NCI-H345 (cell line): ENCODE measurements around the gene CDC42BPA.
A peak's percentile ranks its signal among the peaks of the same experiment; 100 is the strongest.

Source experiments
- DNase-seq: peaks from one replicate; lab custom pipeline; 2025; lab: John Stamatoyannopoulos, UW

CDC42BPA gene

GRCh38 chr1:227335242-227336020 is 17.1 kb upstream of the CDC42BPA start:
- DNase-seq = no peak

GRCh38 chr1:227333423-227333822 is 15.1 kb upstream of the CDC42BPA start:
- DNase-seq = no peak

DNA sequence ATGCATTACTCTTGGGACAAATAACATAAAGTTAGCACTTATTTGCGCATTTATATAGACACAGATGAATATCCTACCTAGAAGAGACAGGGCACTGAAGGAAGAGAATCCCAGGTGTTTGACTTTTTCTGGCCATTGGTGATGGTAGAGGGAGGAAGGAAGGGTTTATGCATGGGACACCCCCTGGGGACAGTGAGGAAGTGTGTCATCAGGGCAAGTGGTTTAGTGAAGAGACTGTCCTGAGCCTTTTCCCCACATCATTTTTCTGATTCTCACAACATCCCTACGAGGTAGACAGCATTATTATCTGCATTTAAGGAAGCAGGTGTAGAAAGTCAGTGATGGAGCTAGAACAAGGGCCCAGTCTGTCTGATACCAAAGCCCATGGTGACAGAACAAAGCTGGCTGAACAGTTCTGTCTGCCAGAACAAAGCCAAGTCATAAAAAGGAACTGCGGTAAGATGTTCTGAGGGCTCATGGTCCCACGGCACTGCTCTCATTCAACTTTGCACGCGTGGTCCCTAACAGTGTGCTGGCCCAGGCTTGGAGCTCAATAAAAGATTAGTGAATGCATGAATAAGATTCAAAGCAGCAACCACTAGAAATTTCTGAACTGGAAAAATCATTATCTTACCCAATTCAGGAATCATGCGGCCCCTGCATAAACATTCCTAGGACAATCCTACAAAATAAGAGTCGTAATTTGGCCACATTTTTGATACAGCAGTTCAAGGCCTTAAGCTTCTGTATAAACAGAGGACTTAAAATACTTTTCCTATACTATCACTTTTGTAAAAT is 12.2 kb upstream of the CDC42BPA start:
- no peak for DNase-seq

- no peak for DNase-seq
These were observed 10.2 kb upstream of the CDC42BPA start for GRCh38 chr1:227328405-227329019.

DNA sequence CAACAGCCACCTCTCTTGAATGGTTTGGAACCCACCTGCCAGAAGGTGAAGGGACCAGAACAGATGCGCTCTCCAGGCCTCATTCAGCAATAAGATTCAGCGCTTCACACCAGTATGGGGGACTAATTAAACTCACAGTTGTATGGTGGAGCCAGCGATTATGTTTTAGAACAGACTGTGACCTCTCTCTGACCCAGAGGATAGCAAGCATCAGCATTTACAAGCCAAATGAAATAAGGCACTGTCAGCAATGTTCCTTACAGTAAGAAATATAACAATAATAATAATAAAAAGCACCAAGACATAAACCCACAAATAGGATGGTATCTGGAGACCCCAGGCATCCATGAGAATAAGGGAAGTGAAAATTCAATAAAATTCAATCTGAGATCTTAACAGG is 6.9 kb upstream of the CDC42BPA start:
- DNase-seq = no peak

DNA sequence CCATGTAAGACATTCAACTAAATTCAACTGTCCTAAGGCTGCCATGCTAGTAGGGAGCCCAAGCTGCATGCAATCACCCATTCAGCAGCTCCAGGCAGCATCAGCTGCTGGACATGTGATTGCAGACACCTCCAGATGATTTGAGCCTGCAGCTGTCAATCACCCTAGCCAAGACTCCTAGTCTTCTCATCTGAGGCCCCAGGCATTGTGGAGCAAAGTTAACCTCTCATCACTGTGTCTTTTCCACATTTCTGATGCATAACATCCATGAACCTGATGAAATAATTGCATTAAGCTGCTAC is 5.6 kb upstream of the CDC42BPA start:
- DNase-seq = no peak

DNA sequence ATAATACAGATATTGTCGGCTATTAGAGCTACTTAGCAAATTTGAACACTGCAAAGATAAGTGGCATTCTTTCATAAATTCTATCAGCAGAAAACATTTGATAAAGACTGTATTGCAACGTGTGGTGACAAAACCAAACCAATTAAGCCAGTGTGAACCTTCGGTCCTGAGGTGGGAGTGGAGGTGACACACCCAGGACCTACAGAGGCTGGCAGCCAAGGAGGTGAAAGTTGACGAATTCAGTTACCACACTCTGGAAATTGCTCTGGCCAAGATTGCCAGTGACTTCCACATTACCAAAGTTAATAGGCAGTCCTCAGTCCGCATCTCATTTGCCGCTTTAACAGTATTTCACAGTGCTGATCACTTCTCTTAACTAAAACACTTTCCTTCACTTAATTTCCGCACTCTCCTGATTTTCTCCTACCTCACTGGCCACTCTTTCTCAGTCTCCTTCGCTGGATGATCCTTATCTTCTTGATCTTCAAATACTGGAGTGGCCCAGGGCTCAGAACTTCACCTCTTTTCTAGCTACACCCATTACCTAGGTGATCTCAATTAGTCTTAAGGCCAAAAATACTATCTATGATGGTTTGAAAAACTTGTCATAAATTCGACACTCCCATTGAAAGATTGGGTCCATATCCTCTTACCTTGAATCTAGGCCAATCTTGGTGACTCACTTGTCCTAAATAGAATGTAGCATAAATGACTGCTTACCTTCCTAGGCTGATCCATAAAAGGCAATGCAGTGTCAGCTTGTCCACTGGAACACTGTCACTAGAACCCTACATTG is 5.1 kb upstream of the CDC42BPA start:
- no peak for DNase-seq

- no peak for DNase-seq
These were observed 4.1 kb upstream of the CDC42BPA start for GRCh38 chr1:227322376-227322775.

- DNase-seq = no peak
These were observed 2.7 kb upstream of the CDC42BPA start for GRCh38 chr1:227321035-227321434.

DNA sequence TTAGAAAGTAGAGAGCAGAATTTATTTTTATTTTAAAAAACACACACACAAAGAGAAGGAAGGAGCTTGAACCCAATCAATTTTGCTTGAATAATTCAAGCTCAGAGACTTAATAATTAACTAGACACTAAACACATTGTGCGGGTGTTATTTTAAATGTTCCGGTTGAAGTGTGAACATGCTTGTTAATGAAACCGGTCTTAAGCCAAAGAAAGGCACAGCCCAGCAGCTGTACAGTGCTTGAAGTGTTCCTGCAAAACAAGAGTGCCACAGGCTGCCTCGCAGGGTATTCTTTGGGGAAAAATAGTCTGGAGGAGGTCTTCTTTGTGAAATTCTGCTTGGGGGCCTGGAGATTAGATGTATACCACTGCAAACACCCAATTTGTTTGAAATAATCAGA is 2.2 kb upstream of the CDC42BPA start:
- DNase-seq = no peak

DNA sequence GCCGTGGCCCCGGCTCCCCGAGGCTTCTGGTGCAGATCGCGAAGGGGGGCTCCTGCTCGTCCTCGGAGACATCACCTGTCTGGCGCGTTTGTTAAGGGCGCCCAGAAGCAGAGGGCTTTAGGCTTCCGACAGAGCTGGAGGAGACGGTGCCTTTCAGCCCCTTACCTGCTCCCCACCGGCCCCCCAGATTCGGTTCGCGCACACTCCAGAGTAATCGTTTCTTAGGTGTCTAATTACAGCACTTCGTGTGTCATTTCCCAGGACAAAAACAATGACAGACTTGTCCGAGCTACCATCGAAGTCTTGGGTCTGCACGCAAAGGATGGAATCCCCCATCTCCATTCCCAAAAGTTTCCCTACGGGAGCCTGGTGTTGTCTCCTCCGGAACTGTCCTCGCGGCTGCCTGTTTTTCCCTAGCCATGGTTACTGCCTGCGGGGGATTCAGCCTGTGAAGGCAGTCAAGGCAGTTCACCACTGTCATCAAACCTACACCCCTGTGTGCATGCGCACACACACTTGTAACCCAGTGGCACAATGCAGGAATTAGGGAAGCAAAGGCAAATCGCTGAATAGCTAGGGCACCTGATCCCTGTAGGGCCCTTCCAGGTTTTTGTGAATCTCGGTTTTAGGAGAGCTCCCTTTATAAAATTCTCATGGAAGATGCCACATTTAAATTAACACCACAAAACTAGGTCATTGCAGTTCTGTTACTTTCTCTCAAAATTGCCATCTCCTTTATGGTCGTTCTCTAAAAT is 738 bp upstream of the CDC42BPA start:
- DNase-seq = peak; percentile 68

DNA sequence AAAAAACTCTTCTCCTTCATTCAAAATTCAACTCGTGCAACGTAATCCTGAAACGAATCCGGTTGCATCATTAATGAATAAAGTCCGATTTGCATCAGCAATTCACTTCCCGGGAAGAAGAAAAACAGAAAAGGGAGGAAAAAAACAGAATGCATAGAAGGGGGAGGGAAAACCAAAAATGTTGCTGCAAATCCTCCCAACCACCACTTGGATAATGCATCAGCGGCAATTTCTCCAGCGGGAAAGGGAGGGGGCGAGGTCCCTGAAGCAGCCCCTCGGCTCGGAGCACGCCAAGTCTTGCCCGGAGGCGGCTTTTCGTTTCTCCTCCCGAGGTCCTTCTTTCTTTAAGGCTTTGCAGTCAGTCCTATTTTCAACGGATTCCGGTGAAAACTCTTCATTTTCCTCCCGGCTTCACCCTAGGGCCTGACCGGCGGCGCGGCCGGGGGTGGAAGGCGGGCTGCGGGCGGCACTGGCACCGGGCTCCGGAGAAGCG is 723 bp downstream of the CDC42BPA start:
- DNase-seq = peak; percentile 63

DNA sequence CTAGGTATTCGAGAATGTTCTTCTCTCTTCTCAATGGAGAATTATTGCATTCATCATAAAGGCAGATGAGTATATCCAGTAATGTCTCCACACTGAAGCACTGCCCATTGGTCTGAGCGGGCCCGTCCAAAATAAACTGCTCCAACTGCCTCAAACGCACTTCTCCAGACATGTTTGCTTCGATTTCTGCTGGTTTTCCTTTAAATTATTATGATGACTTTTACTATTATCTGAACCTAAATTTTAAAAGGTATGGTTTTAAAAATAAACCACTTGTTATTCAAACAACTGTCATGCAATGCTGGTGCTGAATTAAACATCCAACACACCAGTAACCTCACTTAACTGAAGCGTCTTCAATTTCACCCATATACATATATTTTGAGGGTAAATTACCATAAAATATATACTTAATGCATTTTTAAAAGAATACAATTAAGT is 1.3 kb downstream of the CDC42BPA start:
- no peak for DNase-seq

DNA sequence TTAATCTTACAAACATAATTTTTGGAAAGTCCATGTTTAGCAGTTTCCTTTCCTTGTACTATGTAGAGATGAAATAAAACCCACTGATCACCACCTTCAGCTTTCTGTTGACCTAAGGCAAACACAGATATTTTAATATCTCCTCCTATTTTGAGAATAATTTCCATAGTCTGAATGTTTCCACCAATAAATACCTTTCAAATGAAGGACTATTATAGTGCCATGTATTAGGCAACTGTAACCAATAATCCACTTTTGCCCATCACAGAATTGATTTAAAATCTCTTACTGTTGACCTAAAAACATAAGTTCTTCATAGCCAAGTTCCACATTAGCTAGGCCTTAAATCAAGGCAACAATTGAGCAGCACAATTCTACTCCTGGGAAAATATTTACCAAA is 1.8 kb downstream of the CDC42BPA start:
- no peak for DNase-seq

DNA sequence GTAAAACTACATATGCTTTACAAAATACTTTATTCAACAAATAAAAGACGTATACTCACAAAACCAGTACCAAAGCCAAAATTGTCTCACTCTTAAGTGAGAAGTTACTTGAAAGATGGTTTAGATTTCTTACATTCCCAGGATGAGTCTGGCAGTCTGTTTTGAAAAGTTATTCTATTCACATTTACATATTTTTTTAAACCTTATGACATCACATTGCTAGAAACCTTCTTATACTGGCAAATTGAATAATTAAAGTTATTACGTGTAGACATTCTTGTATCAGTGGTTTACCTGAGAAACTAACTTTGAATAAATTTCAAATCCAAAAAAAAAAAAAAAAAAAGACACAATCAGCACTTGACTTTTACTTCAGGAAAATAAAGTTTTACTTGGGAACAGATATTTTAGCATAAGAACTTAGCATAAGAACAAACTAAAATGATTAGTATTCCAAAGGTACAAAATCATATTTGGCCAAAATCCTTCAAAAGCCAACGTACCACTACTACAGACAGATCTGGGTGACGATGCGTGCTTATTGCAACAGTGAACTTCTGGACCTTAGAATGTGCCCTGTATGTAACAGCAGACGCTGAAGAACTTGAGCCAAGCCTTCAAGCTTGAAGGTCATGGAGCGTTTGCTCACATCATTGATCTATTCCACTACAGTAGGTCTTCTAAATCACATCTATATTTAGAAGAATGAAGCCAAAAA is 2.5 kb downstream of the CDC42BPA start:
- DNase-seq = peak; percentile 7

GRCh38 chr1:227314014-227314848 is 4.1 kb downstream of the CDC42BPA start:
- DNase-seq = no peak

DNA sequence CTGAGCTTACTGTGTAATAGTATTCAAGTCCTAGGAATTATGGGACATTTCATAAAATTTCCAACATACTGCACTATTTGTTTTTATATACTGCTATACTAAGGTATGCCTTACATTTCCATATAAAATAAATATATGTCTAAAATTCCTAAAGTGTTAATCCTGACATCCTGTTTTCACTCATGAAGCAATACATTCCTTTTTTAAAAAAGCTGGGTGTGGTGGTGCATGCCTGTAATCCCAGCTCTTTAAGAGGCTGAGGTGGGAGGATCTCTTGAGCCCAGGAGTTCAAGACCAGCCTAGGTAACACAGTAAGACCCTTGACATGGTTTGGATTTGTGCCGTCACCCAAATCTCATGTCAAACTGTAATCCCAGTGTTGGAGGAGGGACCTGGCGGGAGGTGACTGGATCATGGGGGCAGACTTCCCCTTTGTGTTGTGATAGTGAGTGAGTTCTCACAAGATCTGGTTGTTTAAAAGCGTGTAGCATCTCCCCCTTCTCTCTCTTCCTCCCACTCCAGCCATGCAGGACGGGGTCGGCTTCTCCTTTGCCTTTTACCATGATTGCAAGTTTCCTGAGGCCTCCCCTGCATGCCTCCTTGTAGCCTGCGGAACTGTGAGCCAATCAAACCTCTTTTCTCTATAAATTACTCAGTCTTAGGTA is 5.8 kb downstream of the CDC42BPA start:
- no peak for DNase-seq

DNA sequence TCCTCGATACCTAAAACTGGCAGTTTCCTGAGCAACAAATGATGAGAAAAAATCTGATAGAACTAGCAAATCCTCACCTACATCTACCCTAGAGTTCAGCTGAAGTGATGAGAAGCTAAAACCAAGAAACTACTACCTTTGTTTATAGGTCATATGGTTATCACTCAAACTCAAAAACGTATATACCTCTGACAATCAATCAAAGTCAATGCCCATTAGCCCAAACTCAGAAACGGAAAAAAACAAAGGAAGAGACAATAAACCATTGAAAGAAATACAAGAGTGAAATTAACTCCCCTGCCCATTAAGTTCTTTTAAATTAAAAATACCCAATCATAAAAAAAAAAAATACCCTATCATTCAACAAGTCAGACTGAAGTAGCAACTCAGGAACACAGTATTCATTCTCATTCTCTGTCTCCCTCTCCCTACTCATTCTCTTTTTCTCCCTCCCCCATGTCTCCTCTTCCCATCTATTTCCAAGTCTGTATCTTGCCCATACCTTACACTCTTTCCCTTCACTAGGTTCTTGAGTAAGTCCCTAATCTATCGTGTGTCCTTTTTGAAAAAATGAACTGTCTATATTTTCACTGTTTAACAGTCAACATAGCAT is 6.8 kb downstream of the CDC42BPA start:
- no peak for DNase-seq
